H1 (cell line): ENCODE data around the gene VPS37D.

Source experiments
- YY1 ChIP-seq: IDR thresholded peaks from 2 replicates; pipeline ENCODE4 v1.6.1; 2011; ENCODE audit warnings: low read depth, mild to moderate bottlenecking, low read length
- TF ChIP-seq, protein P1 (sequence below), 3 experiments: IDR thresholded peaks; 1 replicate in 2 of 3; 2 replicates in 1 of 3; pipeline versions ENCODE4 v1.5.1 to v1.6.1; 2011; ENCODE audit warnings: low read length in 3 of 3, mild to moderate bottlenecking in 3 of 3, inconsistent platforms in 2 of 3, low read depth in 1 of 3, moderate library complexity in 1 of 3; ENCODE audit not compliant: insufficient read depth in 1 of 3; ENCODE audit errors: control extremely low read depth in 1 of 3

DNA sequence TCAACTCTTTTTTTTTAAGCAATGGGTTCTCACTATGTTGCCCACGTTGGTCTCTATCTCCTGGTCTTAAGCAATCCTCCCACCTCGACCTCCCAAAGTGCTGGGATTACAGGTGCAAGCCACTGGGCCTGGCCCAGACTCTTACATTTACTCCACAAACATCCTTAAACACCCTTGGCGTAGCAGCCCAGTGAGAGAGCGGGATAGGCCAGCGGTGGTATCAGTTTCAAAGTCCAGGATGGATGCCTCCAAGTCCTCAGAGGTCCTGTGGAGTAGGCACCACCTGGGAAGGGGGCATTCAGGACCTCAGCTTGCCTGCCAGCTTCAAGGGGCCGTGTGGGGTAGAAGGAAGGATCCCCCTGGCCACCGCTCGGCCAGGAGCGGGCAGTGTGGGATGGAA lies 18.1 kb upstream of the VPS37D start:
- TF ChIP-seq YY1: no peak
- TF ChIP-seq, protein P1, sequence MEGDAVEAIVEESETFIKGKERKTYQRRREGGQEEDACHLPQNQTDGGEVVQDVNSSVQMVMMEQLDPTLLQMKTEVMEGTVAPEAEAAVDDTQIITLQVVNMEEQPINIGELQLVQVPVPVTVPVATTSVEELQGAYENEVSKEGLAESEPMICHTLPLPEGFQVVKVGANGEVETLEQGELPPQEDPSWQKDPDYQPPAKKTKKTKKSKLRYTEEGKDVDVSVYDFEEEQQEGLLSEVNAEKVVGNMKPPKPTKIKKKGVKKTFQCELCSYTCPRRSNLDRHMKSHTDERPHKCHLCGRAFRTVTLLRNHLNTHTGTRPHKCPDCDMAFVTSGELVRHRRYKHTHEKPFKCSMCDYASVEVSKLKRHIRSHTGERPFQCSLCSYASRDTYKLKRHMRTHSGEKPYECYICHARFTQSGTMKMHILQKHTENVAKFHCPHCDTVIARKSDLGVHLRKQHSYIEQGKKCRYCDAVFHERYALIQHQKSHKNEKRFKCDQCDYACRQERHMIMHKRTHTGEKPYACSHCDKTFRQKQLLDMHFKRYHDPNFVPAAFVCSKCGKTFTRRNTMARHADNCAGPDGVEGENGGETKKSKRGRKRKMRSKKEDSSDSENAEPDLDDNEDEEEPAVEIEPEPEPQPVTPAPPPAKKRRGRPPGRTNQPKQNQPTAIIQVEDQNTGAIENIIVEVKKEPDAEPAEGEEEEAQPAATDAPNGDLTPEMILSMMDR (IDR thresholded peaks at IDR 0.05; ENCODE audit: control extremely low read depth in 1 of 3, insufficient read depth in 1 of 3, low read depth in 1 of 3, low read length in 3 of 3): no peak
